ENCODE data around the gene CPAMD8.

- no peak for TF ChIP-seq CTCF (IDR thresholded peaks at IDR 0.05)
- TF ChIP-seq POLR2A (IDR thresholded peaks at IDR 0.05) = no peak
These were observed 113.8 kb downstream of the CPAMD8 start for GRCh38 chr19:16912780-16913179.

Data from adrenal gland (tissue), 5 donors.